ENCODE measurements around the gene BPHL.

DNA sequence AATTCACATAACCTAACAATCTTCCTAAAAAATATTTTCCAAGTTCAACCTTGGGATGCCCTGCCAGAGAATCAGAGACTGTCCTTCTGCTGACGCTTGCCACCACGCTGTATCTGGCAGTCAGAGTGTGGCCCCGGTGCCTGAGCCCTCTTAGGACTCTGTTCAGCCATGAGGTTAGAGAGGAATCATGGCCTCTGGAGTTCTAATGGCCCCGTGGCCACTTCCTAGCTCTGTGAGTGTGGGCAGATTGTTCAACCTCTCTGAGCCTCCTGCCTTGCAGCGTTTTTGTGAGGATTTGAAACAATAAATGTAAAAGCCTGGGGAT lies 2.2 kb downstream of the BPHL start:
- TF ChIP-seq, protein P1, sequence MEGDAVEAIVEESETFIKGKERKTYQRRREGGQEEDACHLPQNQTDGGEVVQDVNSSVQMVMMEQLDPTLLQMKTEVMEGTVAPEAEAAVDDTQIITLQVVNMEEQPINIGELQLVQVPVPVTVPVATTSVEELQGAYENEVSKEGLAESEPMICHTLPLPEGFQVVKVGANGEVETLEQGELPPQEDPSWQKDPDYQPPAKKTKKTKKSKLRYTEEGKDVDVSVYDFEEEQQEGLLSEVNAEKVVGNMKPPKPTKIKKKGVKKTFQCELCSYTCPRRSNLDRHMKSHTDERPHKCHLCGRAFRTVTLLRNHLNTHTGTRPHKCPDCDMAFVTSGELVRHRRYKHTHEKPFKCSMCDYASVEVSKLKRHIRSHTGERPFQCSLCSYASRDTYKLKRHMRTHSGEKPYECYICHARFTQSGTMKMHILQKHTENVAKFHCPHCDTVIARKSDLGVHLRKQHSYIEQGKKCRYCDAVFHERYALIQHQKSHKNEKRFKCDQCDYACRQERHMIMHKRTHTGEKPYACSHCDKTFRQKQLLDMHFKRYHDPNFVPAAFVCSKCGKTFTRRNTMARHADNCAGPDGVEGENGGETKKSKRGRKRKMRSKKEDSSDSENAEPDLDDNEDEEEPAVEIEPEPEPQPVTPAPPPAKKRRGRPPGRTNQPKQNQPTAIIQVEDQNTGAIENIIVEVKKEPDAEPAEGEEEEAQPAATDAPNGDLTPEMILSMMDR (IDR thresholded peaks at IDR 0.05): no peak
- TF ChIP-seq EP300 (IDR thresholded peaks at IDR 0.05; ENCODE audit: borderline replicate concordance in 1 of 2, low read depth in 1 of 2, low read length in 1 of 2): no peak
- TF ChIP-seq SMC3 (IDR thresholded peaks at IDR 0.05; ENCODE audit: low read depth, low read length): no peak
- no peak for TF ChIP-seq TAF1 (IDR thresholded peaks at IDR 0.05; ENCODE audit: borderline replicate concordance, low read depth, low read length)
- TF ChIP-seq GATA2 (CRISPR knock-in tag; IDR thresholded peaks at IDR 0.05): no peak
- no peak for TF ChIP-seq EZH2phosphoT487 (IDR thresholded peaks at IDR 0.05; ENCODE audit: borderline replicate concordance, low read depth)
- no peak for TF ChIP-seq JUND (IDR thresholded peaks at IDR 0.05)
- no peak for TF ChIP-seq POLR2AphosphoS5 (IDR thresholded peaks at IDR 0.05; ENCODE audit: low read depth, low read length)

Data from SK-N-SH (cell line).